Measurements from ENCODE around the gene GUCY2F. TPM values are rescaled to one million over a fixed set of nuclear protein-coding genes. Genes with fewer than 3 reads are reported as not detected.

GUCY2F gene
- total and polyA plus RNA-seq, 3 donors from 2014 or later: 0.32 to 0.56 (median 0.55) TPM

DNA sequence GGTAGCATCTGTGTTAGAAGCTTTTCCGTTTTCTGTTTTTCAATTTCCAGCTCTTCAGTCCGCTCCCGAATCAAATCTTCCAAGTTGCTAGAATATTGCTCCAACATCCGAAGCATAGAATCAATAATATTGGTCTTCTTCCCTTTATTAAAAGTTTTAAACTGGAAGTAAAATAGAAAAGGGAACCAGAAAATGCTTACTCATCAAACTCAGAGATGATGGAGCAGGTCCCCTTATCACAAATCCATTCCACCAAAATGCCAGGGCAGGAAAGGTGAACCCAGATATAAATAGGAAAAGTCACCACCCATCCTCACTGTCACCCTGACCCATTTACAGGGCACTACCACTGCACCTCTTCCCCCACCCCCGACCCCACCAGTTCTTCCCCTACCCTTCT lies 89.0 kb downstream of the GUCY2F start:
- 83 to 94% methylated on average over 5 of the region's 5 CpGs for WGBS, 2 donors
- no peak overlapping the region for H3K27ac ChIP-seq
- intact Hi-C loops (cut with DNase I; ENCODE audit: low total_unique reads): no loop called here
- H3K27me3 ChIP-seq: no peaks in the 10 kb centered on the region
- DNase-seq: no peak
- H3K9me3 ChIP-seq: no peaks in the 10 kb centered on the region
- no peaks in the 10 kb centered on the region for H3K4me1 ChIP-seq
- H3K36me3 ChIP-seq (ENCODE audit: low read depth, missing control alignments): no peaks in the 10 kb centered on the region
- no peak overlapping the region for H3K4me3 ChIP-seq
- TF ChIP-seq, protein P1, sequence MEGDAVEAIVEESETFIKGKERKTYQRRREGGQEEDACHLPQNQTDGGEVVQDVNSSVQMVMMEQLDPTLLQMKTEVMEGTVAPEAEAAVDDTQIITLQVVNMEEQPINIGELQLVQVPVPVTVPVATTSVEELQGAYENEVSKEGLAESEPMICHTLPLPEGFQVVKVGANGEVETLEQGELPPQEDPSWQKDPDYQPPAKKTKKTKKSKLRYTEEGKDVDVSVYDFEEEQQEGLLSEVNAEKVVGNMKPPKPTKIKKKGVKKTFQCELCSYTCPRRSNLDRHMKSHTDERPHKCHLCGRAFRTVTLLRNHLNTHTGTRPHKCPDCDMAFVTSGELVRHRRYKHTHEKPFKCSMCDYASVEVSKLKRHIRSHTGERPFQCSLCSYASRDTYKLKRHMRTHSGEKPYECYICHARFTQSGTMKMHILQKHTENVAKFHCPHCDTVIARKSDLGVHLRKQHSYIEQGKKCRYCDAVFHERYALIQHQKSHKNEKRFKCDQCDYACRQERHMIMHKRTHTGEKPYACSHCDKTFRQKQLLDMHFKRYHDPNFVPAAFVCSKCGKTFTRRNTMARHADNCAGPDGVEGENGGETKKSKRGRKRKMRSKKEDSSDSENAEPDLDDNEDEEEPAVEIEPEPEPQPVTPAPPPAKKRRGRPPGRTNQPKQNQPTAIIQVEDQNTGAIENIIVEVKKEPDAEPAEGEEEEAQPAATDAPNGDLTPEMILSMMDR (IDR thresholded peaks at IDR 0.05): no peak
- no peak for TF ChIP-seq POLR2A (IDR thresholded peaks at IDR 0.05)

DNA sequence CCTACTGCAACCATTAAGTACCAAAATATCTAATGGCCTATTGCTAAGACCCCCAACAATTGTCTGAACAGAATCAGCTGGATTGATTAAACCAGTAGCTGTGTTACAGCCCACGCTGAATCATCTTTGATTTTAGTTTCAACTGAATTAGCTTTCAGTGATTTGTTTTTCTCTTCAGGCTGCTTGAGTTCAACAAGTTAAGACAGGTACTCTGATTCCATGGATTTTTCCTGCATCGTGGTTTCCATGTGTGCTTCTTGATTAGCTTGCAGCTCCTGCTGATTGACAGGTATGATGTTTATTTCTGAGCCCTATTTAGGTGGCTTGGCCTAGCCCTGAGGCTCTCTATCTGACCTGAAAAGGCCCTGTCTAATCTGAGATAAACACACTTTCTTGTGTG lies 91.3 kb downstream of the GUCY2F start:
- Histone ChIP-seq H3K27me3 (no peaks in the 10 kb centered on the region), H3K9me3 (no peaks in the 10 kb centered on the region), H3K36me3 (ENCODE audit: low read depth, missing control alignments) (no peaks in the 10 kb centered on the region), H3K4me1 (no peaks in the 10 kb centered on the region), H3K27ac (no peak overlapping the region), H3K4me3 (no peak overlapping the region)
- intact Hi-C loops (cut with DNase I; ENCODE audit: low total_unique reads): no loop called here
- no peak for DNase-seq
- 94 to 95% methylated on average over 2 of the region's 2 CpGs for WGBS, 2 donors
- TF ChIP-seq, protein P1 (IDR thresholded peaks at IDR 0.05): no peak
- TF ChIP-seq POLR2A (IDR thresholded peaks at IDR 0.05): no peak

GRCh38 chrX:109389917-109390316 lies 92.0 kb downstream of the GUCY2F start:
- Histone ChIP-seq H3K27me3 (no peaks in the 10 kb centered on the region), H3K9me3 (no peaks in the 10 kb centered on the region), H3K27ac (no peak overlapping the region), H3K36me3 (ENCODE audit: low read depth, missing control alignments) (no peaks in the 10 kb centered on the region), H3K4me1 (no peaks in the 10 kb centered on the region), H3K4me3 (no peak overlapping the region)
- intact Hi-C loops (cut with DNase I; ENCODE audit: low total_unique reads): no loop called here
- DNase-seq: no peak
- TF ChIP-seq, protein P1 (IDR thresholded peaks at IDR 0.05): no peak
- TF ChIP-seq POLR2A (IDR thresholded peaks at IDR 0.05): no peak
- WGBS, 2 donors: 86 to 100% methylated on average over 1 of the region's 1 CpG

DNA sequence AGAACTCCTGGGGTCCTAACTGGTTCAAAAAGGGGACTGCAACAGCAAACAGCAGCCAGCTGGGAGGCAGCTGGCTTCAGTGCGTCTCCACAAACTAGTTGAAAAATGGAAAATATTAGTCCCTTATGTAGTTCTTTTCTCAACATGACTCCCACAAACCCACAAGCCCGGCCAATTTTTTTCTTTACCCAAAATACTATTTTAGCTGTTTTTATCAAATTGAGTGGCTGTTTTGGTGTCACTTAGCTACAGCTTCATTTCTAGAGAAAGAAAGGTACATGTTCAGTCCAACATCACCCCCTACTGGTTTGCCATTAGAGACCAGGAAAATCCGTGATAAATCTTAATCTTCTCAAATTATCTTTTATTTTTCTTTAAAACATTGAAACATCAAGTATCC lies 97.2 kb downstream of the GUCY2F start:
- Histone ChIP-seq H3K27ac (no peak overlapping the region), H3K9me3 (no peaks in the 10 kb centered on the region), H3K4me3 (no peak overlapping the region), H3K27me3 (no peaks in the 10 kb centered on the region), H3K36me3 (ENCODE audit: low read depth, missing control alignments) (no peaks in the 10 kb centered on the region), H3K4me1 (no peaks in the 10 kb centered on the region)
- DNase-seq: no peak
- 33 to 55% methylated on average over 3 of the region's 3 CpGs for WGBS, 2 donors
- TF ChIP-seq, protein P1 (IDR thresholded peaks at IDR 0.05): peak in 2 of 3 experiments; percentile 34 to 39
- TF ChIP-seq POLR2A (IDR thresholded peaks at IDR 0.05): no peak
- intact Hi-C loops (cut with DNase I; ENCODE audit: low total_unique reads): no loop called here

DNA sequence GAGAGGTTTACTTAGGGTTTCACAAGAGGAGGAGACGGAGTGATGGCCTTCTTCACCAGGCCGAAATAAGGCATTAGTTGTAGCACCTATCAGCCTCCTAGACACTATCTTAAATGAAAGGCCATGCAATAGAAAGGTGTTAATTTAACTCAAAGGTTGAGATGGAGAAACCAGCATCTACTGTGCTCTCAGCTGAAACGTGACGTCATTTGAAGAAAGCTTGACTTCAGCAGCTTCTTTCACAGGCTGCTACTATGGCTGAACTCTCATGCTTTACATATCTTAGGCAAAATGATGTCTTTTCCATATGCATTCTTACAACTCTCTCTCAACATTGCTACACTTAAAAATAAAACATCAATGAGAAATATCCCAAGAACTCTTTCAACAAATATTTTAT lies 99.6 kb downstream of the GUCY2F start:
- Histone ChIP-seq H3K36me3 (ENCODE audit: low read depth, missing control alignments) (no peaks in the 10 kb centered on the region), H3K27me3 (no peaks in the 10 kb centered on the region), H3K4me1 (no peaks in the 10 kb centered on the region), H3K27ac (no peak overlapping the region), H3K9me3 (no peaks in the 10 kb centered on the region), H3K4me3 (no peak overlapping the region)
- intact Hi-C loops (cut with DNase I; ENCODE audit: low total_unique reads): no loop called here
- TF ChIP-seq, protein P1 (IDR thresholded peaks at IDR 0.05): no peak
- no peak for TF ChIP-seq POLR2A (IDR thresholded peaks at IDR 0.05)
- WGBS, 2 donors: 91 to 96% methylated on average over 4 of the region's 4 CpGs
- no peak for DNase-seq
